ENCODE data around the gene RAD18.

DNA sequence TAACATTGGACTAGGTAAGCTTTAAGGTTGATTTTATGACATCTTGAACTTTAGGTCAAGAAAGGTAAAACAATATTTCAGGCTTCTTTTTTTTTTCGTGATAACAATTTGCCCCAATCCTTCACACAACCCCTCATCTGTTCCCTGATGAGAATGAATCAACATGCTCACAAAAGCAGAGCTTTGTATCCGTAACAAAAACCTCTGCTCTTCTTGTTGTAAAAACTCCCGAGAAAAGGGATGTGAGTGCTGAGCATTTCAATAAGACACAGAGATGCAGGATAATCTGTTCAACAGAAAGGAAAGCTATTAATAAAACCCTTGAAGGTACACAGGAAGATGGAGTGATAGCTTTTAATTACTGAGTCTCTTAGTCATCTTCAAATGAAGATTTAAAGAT lies 94.3 kb downstream of the RAD18 start:
- TF ChIP-seq, protein P1, sequence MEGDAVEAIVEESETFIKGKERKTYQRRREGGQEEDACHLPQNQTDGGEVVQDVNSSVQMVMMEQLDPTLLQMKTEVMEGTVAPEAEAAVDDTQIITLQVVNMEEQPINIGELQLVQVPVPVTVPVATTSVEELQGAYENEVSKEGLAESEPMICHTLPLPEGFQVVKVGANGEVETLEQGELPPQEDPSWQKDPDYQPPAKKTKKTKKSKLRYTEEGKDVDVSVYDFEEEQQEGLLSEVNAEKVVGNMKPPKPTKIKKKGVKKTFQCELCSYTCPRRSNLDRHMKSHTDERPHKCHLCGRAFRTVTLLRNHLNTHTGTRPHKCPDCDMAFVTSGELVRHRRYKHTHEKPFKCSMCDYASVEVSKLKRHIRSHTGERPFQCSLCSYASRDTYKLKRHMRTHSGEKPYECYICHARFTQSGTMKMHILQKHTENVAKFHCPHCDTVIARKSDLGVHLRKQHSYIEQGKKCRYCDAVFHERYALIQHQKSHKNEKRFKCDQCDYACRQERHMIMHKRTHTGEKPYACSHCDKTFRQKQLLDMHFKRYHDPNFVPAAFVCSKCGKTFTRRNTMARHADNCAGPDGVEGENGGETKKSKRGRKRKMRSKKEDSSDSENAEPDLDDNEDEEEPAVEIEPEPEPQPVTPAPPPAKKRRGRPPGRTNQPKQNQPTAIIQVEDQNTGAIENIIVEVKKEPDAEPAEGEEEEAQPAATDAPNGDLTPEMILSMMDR (IDR thresholded peaks at IDR 0.05) = no peak
- no peak for TF ChIP-seq EP300 (IDR thresholded peaks at IDR 0.05)
